Measurements from ENCODE around the gene ISM1. TPM values are rescaled to one million over a fixed set of nuclear protein-coding genes. Genes with fewer than 3 reads are reported as not detected.
A peak's percentile ranks its signal among the peaks of the same experiment; 100 is the strongest.

Gene ISM1
- total RNA-seq = 8.4 TPM

DNA sequence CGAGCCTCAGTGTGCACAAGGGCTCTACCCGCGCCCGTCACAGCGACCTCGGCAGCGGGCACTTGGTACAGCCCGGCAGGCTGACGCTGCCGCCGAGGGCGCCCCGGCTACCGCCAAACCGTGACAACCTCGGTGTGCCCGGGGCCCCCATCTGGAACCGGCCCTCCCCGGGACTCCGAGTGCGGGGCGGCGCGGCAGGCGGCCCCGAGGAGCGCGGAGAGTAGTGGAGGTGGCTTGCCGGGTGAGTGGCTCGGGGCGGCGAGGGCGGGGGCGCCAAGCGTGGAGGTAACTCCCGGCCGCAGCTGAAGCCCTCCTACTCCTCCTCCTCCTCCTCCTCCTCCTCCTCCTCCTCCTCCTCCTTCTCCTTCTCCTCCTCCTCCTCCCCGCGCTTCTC lies at the start of gene ISM1:
ISM1 (plus strand) TSS at position 371 of the 394 bp plus-strand sequence. CDS start 503 bp downstream, outside the sequence.
- DNase-seq (ENCODE audit: low spot score) = peak; percentile 46

DNA sequence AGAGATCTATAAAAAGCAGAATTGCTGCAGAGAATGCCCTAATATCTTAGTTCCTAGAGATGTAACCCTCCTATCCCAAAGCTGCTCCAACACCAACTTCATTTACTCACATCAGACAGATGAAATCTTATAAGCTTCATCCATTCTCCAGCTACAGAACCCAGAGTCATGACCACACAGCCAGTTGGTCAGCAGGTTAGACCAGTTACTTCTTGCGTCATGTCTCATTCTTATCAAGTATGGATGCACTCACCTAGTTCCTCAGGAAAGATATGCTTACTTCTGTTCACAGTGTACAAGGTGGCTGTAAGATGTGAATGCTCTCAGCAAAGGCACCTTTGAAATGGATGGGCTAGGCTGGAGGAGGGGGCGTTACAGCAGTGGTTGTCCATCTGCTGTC lies 47.9 kb upstream of the ISM1 start:
- DNase-seq (ENCODE audit: low spot score) = no peak

DNA sequence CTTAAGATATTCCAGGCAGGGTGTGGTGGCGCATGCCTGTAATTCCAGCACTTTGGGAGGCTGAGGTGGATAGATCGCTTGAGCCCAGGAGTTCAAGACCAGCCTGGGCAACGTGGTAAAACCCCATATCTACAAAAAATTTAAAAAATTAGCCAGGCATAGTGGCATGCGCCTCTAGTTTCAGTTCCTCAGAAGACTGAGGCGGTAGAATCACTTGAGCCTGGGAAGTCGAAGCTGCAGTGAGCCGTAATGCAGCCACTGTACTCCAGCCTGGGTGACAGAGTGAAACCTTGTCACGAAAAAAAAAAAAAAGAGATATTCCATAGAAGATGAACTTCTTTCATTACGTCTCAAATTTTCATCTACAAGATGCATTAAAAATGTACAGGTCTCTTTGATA lies 46.7 kb upstream of the ISM1 start:
- DNase-seq (ENCODE audit: low spot score) = no peak

GRCh38 chr20:13180986-13181889 lies 39.8 kb upstream of the ISM1 start:
- DNase-seq (ENCODE audit: low spot score) = no peak

DNA sequence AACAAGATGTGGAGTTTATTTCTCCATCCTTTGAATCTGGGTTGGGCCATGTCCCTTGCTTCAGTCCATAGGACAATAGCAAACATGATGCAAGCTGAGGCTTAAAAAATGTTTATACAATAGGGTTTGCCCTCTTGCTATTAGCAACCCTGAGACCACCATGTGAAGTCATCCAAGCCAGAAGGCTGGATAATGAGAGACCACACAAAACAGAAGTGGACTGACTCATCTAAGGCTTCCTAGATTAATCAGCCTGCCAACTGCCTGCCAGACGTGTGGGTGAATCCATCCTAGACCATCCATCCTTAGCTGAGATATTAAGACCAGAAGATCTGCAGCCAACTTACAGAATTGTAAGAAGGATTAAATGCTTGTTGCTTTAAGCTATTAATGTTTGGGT lies 38.1 kb upstream of the ISM1 start:
- DNase-seq (ENCODE audit: low spot score) = no peak

DNA sequence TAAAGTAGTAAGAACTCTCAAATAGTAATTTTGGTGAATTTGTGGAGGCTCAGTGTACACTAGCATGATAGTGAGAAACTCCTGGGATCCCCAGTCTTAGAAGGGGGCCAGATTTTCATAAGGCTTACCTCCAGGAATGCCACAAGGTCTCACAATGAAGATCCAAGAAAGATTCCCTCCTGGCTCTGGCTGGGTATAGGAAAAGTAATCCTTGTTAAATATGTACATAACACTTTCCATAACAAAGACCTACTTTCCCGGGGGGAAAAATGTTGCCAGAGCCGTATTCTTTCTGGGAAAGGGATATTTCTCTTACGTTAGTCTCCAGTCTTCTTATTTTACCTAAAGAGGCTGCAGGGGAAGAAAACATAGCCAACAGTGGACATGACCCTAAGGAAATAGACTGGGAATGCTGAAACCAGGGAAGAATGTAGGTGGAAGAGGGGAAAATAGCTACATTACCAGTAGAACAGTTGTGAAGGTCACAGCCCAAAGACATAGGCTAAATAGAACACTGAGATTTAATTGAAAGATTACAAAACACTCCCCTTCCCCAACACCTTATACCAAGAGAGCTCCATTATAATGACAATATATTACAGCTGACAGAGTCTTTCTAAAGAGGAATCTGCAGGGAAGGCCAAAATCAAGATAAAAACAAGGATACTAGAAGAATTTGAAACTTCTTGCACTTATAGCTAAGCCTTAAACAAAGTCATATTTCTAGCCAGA lies 34.9 kb upstream of the ISM1 start:
- no peak for DNase-seq (ENCODE audit: low spot score)

DNA sequence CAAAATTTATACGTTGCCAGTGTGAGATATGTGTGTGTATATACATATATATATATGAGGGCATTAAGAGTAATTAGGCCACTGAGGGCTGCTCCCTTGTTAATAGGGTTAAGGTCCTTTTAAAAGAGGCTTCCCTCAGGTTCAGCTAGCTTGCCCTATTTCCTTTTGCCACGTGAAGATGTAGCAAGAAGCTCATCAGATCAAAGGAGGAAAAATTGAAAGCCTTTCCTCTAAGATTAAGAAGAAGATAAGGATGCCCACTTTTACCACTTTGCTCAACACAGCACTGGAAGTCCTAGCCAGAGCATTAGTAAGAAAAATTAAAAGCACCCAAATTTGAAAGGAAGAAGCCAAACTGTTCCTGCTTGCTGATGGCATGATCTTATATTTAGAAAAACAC lies 33.2 kb upstream of the ISM1 start:
- DNase-seq (ENCODE audit: low spot score) = no peak

DNA sequence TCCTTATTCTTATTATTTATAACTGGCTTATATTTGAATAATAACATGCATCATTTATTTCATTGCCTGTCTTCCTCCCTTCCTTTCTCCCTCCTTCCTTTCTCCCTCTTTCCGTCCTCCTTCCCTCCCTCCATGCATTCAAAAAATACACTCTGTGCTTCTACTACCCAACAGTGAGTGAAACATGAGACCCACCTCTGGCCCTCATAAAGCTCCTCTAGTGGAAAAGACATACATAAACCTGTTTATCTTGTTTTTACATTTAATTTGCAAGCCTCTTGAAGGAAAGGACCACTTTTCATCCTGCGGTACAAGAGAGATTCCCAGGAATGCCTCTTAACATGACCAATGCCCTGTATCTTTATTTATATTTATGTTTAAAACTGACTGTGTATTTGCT lies 21.8 kb upstream of the ISM1 start:
- no peak for DNase-seq (ENCODE audit: low spot score)

DNA sequence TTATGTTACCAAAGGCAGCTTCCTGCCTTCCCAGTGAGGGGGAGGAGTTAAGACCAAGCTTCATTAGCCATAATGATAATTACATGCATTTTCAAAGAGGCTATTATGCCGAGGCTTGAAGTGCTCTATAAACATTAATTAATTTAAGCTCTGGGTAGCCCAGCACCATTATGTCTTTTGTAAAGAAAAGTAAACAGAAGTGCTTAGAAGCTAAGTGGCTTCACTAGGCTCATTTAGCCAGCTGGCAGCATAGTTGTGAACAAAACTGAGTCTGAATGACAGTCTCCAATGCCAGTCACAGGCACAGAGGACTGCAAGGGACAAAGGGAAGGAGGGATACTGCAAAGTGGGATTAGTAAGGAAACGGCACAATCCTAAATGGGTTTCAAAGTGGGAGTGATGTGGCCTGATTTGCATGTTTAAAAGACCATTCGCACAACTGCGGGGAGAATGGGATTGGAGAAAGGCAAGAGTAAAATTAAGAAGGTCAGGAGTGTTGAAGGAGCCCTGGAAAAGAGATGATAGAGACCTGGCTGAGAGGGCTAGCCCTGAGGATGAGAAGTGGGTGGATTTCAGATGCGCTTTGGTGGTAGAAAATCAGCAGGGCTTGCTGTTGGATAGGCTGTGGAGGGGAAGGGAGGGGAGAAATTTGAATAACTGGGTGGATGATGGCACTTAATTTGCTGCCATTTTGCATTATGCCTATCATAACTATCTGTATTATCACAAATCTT lies 20.1 kb upstream of the ISM1 start:
- DNase-seq (ENCODE audit: low spot score) = no peak

DNA sequence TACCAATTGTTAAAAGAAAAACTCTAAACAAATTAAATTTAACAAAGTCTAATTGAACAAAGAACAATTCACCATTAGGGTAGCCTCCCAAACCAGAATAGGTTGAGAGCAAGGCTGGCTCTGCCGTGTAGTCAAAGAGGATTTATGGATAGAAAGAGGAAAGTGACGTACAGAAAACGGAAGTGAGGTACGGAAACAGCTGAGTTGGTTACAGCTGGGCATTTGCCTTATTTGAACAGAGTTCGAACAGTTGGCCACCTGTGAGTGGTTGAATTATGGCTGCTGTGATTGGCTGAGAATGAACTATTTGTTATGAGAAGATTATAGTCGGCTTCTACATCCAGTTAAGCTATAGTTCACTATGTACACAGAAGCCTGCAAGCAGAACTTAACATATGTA lies 18.5 kb upstream of the ISM1 start:
- DNase-seq (ENCODE audit: low spot score) = no peak

DNA sequence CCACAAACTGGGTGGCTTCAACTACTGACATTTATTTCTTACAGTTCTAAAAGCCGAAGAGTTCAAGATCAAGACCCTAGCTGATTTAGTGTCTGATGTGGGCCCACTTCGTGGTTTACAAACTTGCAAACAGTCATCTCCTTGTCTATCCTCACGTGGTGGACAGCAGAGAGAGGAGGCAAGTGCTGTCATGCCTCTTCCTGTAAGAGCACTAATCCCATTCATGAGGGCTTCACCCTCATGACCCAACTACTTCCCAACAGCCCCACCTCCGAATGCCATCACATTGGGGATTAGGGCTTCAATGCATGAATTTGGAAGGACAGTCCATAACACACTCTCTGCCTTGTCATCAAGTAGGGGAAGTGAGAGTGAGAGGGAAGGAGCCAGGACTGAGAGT lies 15.6 kb upstream of the ISM1 start:
- no peak for DNase-seq (ENCODE audit: low spot score)

GRCh38 chr20:13205848-13206434 lies 15.1 kb upstream of the ISM1 start:
- no peak for DNase-seq (ENCODE audit: low spot score)

DNA sequence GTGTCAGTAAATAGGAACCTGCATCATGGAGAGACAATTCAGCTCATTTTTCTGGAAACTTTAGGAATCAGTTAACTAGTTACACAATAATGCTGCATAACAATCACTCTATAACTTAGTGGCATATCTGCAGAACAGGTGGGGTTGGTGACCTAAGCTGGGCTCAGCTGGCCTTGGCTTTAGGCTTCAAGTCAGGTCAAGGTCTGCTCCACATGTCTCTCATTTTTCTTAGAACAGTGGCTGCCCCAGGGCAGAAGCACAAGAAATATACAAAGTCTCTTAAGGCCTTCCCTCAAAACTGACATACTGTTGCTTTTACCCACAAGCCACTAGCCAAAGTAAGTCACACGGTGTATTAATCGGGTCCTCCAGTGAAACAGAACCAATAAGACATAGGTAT lies 14.1 kb upstream of the ISM1 start:
- no peak for DNase-seq (ENCODE audit: low spot score)

DNA sequence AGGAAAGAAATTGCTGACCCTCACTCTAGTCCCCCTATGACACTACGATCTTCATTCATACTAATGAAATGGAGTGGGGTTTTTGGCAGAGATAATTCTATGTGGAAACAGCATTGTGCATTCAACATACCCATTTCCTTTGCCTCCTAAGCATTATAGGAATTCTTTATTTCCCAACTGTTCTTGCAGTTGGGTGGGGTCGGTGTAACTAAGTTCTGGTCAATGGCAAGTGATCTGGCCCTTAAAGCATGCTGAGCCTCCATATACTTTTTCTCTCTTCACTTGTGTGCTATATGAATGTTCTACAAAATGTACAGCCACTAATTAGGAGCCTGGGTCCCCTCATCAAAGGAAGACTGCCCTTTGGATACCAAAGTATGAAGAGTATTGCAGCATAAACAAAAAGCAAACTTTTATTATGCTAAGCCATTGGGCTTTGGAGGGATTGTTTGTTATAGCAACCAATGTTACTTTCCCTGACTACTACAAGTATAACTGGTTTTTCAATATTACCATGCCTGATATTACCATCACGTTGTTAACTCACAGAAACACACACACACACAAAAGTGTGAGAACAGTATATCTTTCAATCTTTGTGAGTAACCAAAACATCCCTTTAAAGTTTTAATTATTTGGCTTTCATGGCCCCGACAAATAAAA lies 9.0 kb upstream of the ISM1 start:
- DNase-seq (ENCODE audit: low spot score) = no peak

DNA sequence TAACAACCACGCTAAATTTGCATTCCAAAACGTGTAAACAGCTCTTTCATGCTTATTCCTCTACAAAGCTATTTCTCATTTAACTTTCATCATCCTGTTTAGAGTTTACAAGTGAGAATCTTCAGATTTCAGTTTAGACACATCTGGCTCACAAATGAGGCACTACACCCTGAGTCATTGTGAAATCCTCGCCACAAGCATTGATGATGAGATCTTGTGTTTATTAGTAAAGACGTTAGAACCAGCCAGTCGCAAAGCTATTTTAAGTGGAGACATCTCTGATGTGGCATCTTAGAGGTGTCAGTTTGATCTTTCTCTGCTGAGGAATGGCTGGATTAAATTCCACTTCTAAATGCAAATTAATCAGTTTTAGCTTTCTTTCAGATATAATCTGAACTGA lies 8.3 kb upstream of the ISM1 start:
- no peak for DNase-seq (ENCODE audit: low spot score)

- DNase-seq (ENCODE audit: low spot score) = no peak
Measured at GRCh38 chr20:13213335-13213734, 7.7 kb upstream of the ISM1 start.

GRCh38 chr20:13216533-13216932 lies 4.5 kb upstream of the ISM1 start:
- no peak for DNase-seq (ENCODE audit: low spot score)

DNA sequence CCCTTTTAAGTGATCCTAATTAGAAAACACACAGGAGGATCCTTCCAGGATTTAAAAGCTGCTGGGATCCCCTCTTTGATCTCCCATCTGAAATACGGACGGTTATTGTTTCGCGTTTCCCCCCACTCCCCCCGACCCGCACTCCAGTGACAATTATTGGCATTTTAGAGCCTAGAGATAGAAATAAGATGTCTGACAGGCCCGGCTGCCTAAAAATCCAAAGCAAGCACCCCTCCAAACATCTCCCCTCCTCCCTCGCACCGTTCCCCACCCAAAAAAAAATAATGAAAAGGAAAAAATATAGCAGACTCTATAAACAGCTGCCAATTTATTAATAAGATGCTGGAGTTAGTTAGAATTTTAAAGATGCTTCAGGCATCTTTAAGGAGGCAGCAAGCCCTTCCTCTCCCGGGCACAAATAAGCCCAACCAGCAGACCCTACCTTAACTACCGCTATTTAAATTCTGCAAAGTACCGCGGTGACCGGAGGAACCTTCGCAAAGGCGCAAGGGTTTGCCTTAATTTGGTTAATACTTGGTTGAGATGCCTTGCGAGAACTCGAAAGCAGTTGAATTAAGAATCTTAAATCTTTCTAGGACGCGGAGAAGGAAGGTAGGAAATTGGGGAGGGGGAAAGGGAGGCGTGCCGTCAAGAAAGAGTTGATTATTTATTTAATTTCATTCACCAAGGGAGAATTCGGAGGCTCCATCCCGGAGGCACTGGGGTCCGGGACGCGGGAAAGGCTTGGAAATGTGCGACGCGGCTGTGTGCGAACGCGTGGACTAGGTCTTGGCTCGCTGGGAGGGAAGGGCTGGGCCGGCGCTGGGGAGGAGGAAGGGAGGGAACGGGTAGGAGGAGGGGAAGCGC lies 1.5 kb upstream of the ISM1 start:
- DNase-seq (ENCODE audit: low spot score) = no peak

GRCh38 chr20:13220194-13220903 lies 725 bp upstream of the ISM1 start:
- DNase-seq (ENCODE audit: low spot score) = peak; percentile 80

- no peak for DNase-seq (ENCODE audit: low spot score)
Measured at GRCh38 chr20:13221313-13221672, 219 bp downstream of the ISM1 start.
